Progenitor cell of endocrine pancreas (in vitro differentiated cells): ENCODE data around the gene RBFOX2. TPM values are rescaled to one million over a fixed set of nuclear protein-coding genes. Genes with fewer than 3 reads are reported as not detected.
"Not testable (repeated sequence)": the region's sequence is repeated elsewhere in the genome, so short reads cannot be mapped to it uniquely, and the experiment has no call there.

Source experiments
- DNase-seq: peaks from one replicate; pipeline ENCODE4 v3.0.0; 2021; ENCODE audit warnings: low spot score; ENCODE audit not compliant: unreplicated experiment
- H3K27ac Mint-ChIP-seq: 2 replicates; pipeline ENCODE4 v1.8.0; 2021; ENCODE audit warnings: mild to moderate bottlenecking, moderate library complexity, mixed read lengths
- H3K27me3 Mint-ChIP-seq: 2 replicates; pipeline ENCODE4 v1.8.0; 2021; ENCODE audit warnings: mixed read lengths
- H3K36me3 Mint-ChIP-seq: 2 replicates; pipeline ENCODE4 v1.8.0; 2022; ENCODE audit warnings: mixed read lengths; ENCODE audit not compliant: insufficient read depth
- H3K4me1 Mint-ChIP-seq: 2 replicates; pipeline ENCODE4 v1.8.0; 2021; ENCODE audit warnings: low read depth, mixed read lengths
- H3K4me3 Mint-ChIP-seq: 2 replicates; pipeline ENCODE4 v1.8.0; 2021; ENCODE audit warnings: low read depth, mild to moderate bottlenecking, moderate library complexity, mixed read lengths
- H3K9me3 Mint-ChIP-seq: 2 replicates; pipeline ENCODE4 v1.8.0; 2021; ENCODE audit warnings: low read depth, mixed read lengths
- long read RNA-seq: library from polyadenylated mRNA; unstranded; transcript quantifications from one replicate; pipeline ENCODE4 v2.0.0, GENCODE V29; 2020
- total RNA-seq: library from RNA; stranded (reverse); gene quantifications from 2 replicates; pipeline ENCODE4 v1.2.1, GENCODE V29; 2021
- TF ChIP-seq, protein P1 (sequence below): fragments of 200-600 bp; sonication (generic); IDR thresholded peaks from one replicate; pipeline ENCODE4 v1.5.0; 2021; ENCODE audit warnings: antibody characterized with exemption, mild to moderate bottlenecking; ENCODE audit not compliant: unreplicated experiment

Gene RBFOX2, protein sequence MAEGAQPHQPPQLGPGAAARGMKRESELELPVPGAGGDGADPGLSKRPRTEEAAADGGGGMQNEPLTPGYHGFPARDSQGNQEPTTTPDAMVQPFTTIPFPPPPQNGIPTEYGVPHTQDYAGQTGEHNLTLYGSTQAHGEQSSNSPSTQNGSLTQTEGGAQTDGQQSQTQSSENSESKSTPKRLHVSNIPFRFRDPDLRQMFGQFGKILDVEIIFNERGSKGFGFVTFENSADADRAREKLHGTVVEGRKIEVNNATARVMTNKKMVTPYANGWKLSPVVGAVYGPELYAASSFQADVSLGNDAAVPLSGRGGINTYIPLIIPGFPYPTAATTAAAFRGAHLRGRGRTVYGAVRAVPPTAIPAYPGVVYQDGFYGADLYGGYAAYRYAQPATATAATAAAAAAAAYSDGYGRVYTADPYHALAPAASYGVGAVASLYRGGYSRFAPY
- total RNA-seq: 140 and 141 TPM in 2 replicates
- long read RNA-seq, full-length matches to known transcripts: 39 of 254 reads
- long read RNA-seq, partial matches to known transcripts: 5 of 254 reads
- long read RNA-seq, other reads (novel, unspliced or antisense): 210 of 254 reads

GRCh38 chr22:36028646-36029405 lies at the start of gene RBFOX2:
TSS of gene RBFOX2 (minus strand) at chr22:36028824. CDS start at chr22:36028425, 399 bp downstream.
- DNase-seq: peak; percentile 98
- H3K36me3 Mint-ChIP-seq: peaks cover 8% of the 10 kb centered on the region
- peaks cover 3% of the 10 kb centered on the region for H3K27me3 Mint-ChIP-seq
- H3K4me1 Mint-ChIP-seq: peaks cover 36% of the 10 kb centered on the region
- H3K4me3 Mint-ChIP-seq: peak within 1 kb of the TSS; percentile 89
- TF ChIP-seq, protein P1, sequence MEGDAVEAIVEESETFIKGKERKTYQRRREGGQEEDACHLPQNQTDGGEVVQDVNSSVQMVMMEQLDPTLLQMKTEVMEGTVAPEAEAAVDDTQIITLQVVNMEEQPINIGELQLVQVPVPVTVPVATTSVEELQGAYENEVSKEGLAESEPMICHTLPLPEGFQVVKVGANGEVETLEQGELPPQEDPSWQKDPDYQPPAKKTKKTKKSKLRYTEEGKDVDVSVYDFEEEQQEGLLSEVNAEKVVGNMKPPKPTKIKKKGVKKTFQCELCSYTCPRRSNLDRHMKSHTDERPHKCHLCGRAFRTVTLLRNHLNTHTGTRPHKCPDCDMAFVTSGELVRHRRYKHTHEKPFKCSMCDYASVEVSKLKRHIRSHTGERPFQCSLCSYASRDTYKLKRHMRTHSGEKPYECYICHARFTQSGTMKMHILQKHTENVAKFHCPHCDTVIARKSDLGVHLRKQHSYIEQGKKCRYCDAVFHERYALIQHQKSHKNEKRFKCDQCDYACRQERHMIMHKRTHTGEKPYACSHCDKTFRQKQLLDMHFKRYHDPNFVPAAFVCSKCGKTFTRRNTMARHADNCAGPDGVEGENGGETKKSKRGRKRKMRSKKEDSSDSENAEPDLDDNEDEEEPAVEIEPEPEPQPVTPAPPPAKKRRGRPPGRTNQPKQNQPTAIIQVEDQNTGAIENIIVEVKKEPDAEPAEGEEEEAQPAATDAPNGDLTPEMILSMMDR: no peak
- H3K27ac Mint-ChIP-seq: peak within 1 kb of the TSS; percentile 89
- H3K9me3 Mint-ChIP-seq: no peaks in the 10 kb centered on the region

DNA sequence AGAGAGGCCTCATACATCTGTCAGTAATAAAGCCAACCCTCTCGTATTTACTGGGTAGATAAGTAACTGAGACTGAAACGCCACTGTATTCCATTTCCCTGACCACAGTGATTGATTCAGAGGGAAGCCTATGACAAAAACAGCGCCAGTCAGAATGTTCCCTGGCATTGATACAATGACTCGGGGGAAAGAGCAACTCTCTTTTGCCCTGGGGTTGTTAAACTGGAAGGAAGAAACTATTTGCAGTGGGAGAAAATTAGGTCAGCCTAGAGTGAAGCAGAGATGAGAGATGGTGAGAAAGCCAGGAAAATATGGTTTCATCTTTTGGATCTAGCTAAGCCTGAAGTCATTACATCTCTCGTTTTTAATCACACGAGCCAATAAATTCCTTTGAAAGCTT lies 48.6 kb upstream of the RBFOX2 start:
- no peak overlapping the region for H3K4me3 Mint-ChIP-seq
- peaks cover 3% of the 10 kb centered on the region for H3K27me3 Mint-ChIP-seq
- H3K4me1 Mint-ChIP-seq: no peaks in the 10 kb centered on the region
- TF ChIP-seq, protein P1: no peak
- no peak overlapping the region for H3K27ac Mint-ChIP-seq
- H3K9me3 Mint-ChIP-seq: no peaks in the 10 kb centered on the region
- H3K36me3 Mint-ChIP-seq: no peaks in the 10 kb centered on the region
- DNase-seq: no peak

DNA sequence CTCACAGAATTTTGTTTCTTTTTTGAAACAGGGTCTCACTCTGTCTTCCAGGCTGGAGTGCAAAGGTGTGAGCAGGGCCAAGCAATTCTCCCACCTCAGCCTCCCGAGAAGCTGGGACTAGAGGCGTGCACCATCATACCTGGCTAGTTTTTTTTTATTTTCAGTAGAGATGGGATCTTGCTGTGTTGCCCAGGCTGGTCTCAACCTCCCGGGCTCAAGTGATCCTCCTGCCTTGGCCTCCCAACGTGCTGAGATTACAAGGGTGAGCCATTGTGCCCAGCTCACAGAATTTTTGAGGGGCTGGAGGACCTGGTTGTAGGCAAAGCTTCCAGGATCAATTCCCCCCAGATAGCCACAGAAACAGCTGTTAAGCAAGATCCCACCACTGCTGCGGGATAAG lies 47.1 kb upstream of the RBFOX2 start:
- H3K27me3 Mint-ChIP-seq: peaks cover 3% of the 10 kb centered on the region
- TF ChIP-seq, protein P1: no peak
- H3K9me3 Mint-ChIP-seq: no peaks in the 10 kb centered on the region
- no peaks in the 10 kb centered on the region for H3K36me3 Mint-ChIP-seq
- H3K4me3 Mint-ChIP-seq: no peak overlapping the region
- no peaks in the 10 kb centered on the region for H3K4me1 Mint-ChIP-seq
- no peak for DNase-seq
- no peak overlapping the region for H3K27ac Mint-ChIP-seq

DNA sequence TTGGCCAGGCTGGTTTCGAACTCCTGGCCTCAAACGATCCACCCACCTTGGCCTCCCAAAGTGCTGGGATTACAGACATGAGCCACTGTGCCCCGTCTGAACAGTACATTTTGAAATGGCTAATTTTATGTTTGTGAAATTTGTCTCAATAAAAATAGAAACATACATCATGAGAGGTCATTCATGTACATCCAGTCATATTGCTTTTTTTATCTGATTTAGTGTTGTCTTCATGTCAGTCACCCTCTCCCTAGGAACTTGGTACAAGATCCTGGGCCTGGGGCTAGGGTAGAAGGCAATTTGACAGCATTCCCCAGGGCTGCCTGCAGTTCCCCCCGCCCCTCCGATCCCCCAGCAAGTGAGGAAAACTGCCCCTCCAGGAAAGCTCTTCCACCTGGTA lies 46.6 kb upstream of the RBFOX2 start:
- H3K36me3 Mint-ChIP-seq: no peaks in the 10 kb centered on the region
- H3K27me3 Mint-ChIP-seq: peaks cover 3% of the 10 kb centered on the region

GRCh38 chr22:36073476-36073875 lies 44.9 kb upstream of the RBFOX2 start:
- TF ChIP-seq, protein P1: no peak
- Mint-ChIP-seq H3K27ac (no peak overlapping the region), H3K4me1 (no peaks in the 10 kb centered on the region), H3K36me3 (no peaks in the 10 kb centered on the region), H3K4me3 (no peak overlapping the region), H3K9me3 (no peaks in the 10 kb centered on the region), H3K27me3 (peaks cover 3% of the 10 kb centered on the region)
- no peak for DNase-seq

More for the DNA sequence above, 46.6 kb upstream of the RBFOX2 start:
- TF ChIP-seq, protein P1: no peak
- Mint-ChIP-seq H3K4me1 (no peaks in the 10 kb centered on the region), H3K4me3 (no peak overlapping the region), H3K9me3 (no peaks in the 10 kb centered on the region), H3K27ac (no peak overlapping the region)
- DNase-seq: no peak

DNA sequence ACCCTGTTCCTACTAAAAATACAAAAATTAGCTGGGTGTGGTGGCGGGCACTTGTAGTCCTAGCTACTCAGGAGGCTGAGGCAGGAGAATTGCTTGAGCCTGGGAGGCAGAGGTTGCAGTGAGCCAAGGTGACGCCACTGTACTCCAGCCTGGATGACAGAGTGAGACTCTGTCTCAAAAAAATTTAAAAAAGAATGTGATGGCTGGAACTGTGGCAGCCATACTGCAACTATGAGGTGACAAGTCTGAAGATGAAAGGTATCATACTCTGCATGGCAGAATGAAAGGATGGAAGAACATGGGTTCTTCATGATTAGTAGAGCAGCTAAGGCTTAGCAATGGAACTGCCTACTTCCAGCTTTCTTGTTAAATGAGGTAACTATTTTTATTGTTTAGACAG lies 42.0 kb upstream of the RBFOX2 start:
- H3K27me3 Mint-ChIP-seq, DNase-seq, H3K4me1 Mint-ChIP-seq, H3K27ac Mint-ChIP-seq, H3K4me3 Mint-ChIP-seq, H3K36me3 Mint-ChIP-seq, H3K9me3 Mint-ChIP-seq: not testable (repeated sequence)
